ENCODE data around the gene CALN1.
"Not testable (repeated sequence)": the region's sequence is repeated elsewhere in the genome, so short reads cannot be mapped to it uniquely, and the experiment has no call there.

Gene CALN1

DNA sequence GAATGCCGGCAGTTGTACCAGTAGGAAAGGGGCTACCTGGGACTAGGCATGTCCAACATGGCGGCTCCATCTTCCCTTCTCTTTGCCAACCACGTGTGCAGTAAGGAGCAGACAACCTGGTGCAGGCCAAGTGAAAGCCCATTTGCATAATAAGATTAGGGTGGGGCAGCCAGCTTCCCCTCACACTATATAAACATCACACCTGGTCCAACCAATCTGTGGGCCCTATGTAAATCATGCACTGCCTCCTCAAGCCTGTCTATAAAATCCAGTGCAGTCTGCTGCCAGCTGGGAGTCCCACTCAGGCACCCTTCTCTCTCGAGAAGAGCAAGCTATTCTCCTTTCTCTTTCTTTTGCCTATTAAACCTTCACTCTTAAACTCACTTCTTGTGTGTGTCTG, 429.3 kb downstream of the CALN1 start:
- no peak for DNase-seq (ENCODE audit: low read depth in 2 of 2)

DNA sequence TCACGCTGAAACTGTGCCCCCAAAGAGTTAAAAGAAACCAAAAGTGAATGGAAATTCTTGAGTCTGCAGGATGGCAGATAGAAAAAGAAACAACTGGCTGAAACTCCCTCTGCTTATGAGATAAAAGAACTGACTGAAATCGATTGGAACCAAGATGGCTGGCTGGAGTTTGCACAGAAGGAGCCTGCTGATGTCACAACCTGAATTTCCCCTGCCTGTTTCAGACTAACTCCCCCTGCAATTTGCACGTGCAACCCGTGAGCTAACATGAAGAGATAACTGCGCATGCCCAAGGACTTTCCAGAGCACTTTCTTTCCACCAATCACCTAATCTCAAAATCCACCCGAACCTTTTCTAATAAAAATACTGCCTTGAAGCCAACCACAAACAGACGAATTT, 435.5 kb downstream of the CALN1 start:
- no peak for DNase-seq (ENCODE audit: low read depth in 2 of 2)

DNA sequence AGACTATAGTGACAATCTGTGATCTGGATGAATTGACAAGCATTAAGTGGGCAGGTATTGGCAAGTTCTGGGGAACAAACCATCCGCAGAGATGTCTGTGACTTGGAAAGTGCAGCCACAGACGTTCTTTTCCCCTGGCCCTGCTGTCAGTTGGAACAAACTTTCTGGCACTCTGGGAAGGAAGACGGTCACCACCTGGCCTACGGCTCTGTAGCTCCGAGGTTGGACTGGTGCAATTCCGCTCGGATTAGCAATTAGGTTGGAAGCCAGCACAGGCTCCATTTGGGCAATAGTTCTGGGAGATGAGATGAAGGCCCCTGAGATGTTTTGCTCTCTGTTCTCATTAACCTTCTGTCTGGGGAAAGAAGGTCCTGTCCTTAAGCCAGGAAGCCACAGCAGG, 437.5 kb downstream of the CALN1 start:
- DNase-seq (ENCODE audit: low read depth in 2 of 2) = no peak

DNA sequence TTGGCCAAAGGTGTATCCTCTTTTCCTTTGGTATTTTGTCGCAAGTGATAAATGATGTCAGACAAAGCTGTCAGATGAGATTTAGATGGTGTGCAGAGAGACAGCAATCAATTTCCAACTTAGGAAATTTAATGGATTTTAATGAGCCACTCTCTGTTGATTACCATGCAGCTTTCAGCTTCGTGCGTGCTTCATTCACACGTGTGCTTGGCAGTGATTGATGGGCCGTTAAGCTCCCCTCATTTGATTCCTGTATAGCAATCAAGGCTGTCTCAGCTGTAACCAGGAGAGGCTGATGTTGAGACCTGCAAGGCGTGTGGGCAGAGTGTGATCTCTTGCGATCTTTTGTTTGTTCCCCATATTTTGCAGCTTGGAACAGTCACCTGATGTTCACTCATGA, 439.6 kb downstream of the CALN1 start:
- DNase-seq (ENCODE audit: low read depth in 2 of 2) = no peak

DNA sequence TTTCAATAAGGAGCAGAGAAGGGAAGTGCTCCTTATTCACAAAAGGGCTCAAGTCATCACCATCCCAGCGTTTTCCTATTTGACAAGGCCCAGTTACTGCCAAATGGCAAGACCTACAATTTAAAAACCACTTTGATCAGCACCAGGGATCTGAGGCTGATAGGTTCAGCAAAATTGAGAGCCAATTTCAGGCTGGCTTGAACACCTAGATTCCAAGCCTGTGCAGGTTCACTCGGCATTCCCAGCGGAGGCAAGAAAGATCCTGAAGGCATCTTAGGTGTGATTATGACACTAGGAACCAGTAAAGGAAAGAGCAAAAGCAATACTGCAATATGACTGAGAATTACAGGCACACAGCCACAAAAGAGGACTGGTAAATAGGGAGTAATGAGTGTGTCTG, 441.4 kb downstream of the CALN1 start:
- DNase-seq (ENCODE audit: low read depth in 2 of 2) = no peak

DNA sequence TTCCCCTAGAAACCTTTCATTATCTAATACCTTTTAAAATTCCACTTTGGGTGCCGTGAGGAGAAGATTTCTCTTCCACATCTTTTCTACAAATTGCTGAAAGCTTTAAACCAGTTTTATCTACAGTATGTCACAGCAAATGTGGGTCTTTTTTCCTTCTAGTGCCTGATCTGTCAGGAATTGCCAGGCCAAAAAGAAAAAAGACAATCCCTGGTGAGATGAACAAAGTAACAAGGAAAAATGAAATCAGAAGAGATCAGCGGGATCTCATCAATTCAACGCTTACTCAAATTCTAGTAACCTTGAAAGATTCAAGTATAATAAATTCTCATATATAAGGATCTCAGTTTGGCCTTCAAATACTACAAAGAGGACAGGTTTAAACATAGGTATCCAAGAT, 449.5 kb downstream of the CALN1 start:
- DNase-seq (ENCODE audit: low read depth in 2 of 2) = no peak

DNA sequence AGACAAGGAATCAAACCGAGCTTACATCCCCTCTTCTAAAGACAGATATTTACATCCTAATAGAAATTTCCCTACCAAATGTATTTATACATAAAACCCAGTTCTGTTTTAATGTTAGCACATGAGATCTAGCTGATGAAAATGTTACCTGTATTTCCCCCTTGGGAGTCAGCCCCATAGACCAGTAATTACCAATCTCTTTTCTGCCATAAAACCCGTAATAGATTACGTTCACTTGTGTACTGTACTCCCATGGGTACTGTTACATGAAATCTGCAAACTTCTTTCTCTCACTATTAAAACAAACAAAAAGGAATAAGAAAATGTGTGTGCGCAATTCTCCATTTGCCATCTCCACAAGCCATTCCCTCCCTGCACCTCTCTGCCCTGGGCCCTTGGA, 450.9 kb downstream of the CALN1 start:
- no peak for DNase-seq (ENCODE audit: low read depth in 2 of 2)

DNA sequence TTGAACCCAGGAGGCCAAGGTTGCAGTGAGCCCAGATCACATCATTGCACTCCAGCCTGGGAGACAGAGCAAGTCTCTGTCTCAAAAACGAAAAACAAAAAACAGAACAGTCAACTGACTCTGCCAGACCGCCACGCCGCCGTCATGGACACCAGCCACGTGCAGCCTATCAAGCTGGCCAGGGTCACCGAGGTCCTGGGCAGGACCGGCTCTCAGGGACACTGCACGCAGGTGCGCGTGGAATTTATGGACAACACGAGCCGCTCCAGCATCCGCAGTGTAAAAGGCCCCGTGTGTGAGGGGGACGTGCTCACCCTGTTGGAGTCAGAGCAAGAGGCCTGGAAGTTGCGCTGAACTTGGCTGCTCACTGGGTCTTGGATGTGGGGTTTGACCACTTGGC, 470.0 kb downstream of the CALN1 start:
- no peak for DNase-seq (ENCODE audit: low read depth in 2 of 2)

DNA sequence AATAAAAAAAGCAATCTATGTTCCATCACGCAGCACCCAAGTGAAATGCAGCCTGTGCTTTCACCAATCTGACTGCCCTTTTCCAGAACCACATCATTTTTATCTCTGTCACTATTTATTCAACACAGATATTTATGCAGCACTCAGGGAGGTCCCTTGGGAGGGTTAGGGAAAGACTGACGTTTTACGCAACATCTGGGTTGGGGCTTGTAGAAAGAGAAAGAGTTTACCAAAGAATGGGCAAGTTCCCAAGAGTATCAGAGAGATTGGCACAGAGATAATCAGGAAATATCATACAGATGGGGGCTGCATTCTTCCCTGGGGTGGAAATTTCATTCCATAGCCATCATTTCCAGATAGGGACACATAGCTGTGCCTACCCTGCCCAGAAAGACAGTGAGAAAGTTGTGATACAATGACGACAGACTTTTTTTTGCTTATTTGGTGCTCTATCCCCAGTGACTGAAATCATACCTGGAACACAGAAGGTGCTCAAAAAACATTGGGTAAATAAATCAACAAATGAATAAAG, 474.2 kb downstream of the CALN1 start:
- DNase-seq (ENCODE audit: low read depth in 2 of 2) = no peak

DNA sequence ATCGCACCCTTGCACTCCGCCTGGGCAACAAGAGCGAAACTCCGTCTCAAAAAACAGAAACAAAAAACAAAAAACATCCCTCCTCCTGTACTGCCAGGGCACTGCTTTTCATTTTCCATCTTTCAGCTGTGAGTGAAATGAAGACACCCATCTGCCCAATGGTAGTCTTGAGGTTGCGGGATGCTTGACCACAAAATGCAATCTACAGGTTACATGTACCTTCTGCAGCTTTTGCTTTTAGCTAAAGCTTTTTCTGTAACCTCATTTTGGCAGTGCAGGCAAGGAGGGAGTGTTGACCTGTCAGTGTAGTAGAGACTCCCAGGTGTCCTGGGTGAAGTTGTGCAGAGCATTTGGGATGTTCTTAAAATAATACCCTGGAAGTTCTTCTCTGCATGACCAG, 476.5 kb downstream of the CALN1 start:
- DNase-seq (ENCODE audit: low read depth in 2 of 2) = no peak

DNA sequence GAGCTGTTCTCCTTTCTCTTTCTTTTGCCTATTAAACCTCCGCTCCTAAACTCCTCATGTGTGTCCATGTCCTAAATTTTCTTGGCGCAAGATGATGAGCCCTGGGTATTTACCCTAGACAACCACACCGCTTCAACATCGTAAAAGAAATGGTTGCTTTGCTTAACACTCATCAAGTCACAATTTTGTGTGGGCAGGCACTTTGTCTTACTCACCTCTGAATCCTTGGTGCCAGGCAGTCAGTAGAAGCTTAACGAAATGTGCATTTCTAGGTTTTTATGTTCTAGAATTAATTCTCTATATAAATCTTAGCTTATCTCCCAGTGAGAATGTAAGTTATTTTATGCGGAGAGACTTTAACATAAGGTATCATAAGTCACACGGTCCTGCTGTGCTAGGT, 478.7 kb downstream of the CALN1 start:
- no peak for DNase-seq (ENCODE audit: low read depth in 2 of 2)

DNA sequence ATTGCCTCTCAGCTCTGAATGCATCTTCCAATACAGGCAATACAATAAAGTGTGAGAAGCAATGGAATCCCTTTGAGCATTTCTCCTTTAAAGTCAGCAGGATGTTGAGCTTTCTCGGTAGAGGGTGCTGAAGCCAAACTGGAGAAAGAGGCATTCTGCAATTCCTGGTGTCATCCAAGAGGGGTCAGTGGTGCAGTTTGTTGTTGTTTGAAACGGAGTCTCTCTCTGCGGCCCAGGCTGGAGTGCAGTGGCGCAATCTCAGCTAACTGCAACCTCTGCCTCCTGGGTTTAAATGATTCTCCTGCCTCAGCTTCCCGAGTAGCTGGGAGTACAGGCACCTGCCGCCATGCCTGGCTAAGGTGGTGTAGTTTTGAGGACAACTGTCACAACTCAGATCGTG, 486.5 kb downstream of the CALN1 start:
- DNase-seq (ENCODE audit: low read depth in 2 of 2) = no peak

DNA sequence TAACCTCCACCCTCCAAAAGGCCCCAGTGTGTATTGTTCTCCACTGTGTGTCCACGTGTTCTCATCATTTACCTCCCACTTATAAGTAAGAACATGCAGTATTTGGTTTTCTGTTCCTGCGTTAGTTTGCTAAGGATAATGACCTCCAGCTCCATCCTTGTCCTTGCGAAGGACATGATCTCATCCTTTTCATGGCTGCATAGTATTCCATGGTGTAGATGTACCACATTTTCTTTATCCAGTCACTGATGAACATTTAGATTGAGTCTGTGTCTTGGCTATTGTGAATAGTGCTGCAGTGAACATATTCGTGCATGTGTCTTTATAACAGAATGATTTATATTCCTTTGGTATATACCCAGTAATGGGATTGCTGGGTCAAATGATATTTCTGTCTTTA, 497.9 kb downstream of the CALN1 start:
- not testable (repeated sequence) for DNase-seq (ENCODE audit: low read depth in 2 of 2)

DNA sequence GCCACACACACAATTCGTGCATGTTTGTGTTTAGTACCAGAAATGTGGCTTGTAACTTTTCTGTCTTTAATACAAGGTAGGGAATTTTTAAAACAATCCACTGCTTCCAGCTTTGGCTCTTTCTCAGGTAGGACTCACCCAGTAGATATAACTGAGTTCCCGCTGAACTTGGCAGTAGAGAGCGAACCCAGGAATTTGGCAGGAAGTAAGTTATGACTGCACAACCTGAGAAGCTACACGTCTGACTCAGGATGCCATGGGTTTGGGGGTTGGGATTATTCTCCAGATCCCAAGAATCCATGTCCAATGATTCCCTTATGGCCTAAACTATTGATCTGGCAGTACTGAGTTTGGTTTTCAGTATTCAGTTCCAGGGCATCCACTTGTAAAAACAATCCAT, 499.7 kb downstream of the CALN1 start:
- DNase-seq (ENCODE audit: low read depth in 2 of 2) = no peak

DNA sequence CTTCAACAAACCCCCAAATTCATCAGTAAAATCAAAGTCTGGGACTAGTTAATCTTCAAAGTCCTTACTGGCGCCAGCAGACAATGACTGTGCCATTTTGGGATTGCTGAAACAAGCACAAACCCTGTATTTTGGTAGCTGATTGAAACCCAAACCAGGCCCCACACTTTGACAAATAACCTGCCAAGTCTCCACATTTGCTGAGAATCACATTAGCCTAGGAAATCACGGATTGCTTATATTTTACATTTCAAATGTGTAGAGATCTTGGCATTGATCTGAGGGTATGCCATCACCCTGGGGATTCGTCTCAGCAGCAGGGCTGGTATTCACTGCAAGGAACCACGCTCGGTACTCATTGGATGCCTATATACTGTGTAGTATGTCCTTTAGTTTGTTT, 501.1 kb downstream of the CALN1 start:
- no peak for DNase-seq (ENCODE audit: low read depth in 2 of 2)

DNA sequence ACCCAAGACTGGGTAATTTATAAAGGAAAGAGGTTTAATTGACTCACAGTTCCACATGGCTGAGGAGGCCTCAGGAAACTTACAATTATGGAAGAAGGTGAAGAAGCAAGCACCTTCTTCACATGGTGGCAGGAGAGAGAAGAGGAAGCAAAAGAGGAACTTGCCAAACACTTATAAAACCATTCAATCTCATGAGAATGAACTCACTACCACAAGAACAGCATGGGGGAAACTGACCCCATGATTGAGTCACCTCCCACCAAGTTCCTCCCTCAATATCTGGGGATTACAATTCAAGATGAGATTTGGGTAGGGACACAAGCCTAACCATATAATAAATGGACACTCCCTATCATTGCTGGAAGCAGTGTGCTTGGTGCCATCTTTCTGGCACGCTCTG, 506.3 kb downstream of the CALN1 start:
- DNase-seq (ENCODE audit: low read depth in 2 of 2) = no peak

DNA sequence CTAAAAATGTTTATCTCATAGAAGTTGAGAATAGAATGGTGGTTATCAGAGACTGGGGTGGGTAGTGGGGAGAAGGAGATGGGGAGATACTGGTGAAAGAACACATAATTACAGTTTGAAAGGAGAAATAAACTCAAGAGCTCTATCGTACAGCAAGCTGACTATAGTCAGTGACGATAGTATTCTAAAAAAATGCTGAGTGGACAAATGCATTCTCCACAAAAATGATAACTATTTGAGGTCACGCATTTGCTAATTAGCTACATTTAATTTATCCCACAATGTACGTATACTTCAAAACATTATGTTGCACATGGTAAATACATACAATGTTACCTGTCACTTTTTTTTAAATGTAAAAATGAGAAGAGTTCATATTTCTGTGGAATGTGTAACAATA, 507.7 kb downstream of the CALN1 start:
- DNase-seq (ENCODE audit: low read depth in 2 of 2) = no peak

DNA sequence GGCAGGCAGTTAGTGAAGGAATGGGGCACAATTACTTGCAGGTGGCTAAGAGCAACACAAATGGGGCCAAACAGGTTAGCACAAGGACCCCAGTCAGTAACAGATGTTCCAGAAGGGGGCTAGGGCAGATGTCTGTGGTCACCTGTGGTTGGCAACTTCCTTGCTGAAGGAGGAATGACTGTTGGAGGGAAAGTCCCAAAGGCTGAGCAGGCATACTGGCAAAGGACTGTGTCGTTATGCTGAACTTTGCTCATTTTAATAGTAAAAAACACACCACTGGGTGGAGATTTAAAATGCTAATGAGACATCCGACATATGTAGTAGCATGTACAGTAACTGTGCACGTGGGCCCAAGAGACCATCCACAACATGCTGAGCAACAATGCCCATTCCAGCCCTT, 511.6 kb downstream of the CALN1 start:
- no peak for DNase-seq (ENCODE audit: low read depth in 2 of 2)

DNA sequence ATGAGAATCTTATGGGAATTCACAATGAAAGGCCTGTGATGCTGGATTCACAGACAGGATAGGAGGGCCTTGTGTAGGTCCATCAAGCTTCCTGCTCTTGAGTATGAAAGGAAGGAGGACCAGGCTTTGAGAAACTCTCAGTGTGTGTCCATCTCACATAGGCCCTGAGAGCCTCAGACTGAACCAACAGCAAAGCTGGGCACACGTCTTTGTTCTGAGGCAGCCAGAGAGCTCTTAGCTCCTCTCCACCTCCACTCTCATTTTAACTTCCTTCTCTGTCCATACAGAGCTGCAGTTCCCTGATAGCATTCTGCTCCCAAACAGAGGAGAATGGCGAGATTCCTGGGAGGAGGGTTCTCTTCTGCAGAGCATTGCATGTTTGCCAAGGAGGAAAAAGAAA, 515.6 kb downstream of the CALN1 start:
- no peak for DNase-seq (ENCODE audit: low read depth in 2 of 2)

DNA sequence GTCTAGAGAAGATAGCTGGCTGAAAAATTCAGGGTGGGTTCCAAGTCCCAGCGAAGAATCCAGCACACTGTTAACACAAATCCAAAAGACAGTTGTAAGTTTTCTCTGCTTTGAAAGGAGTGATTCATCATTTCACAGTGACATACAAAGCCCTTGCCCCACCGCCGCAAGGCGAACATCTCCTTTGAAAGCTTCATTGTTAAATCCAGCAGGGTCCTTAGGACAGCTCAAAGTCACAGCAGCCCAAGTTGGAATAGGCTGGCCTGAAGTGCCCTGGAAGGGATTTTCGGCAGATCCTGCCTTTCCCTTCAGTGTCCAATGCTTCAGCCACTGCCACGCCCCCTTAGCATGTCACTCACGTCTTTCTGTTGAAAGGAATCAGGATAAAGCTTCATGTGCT, 526.1 kb downstream of the CALN1 start:
- no peak for DNase-seq (ENCODE audit: low read depth in 2 of 2)

DNA sequence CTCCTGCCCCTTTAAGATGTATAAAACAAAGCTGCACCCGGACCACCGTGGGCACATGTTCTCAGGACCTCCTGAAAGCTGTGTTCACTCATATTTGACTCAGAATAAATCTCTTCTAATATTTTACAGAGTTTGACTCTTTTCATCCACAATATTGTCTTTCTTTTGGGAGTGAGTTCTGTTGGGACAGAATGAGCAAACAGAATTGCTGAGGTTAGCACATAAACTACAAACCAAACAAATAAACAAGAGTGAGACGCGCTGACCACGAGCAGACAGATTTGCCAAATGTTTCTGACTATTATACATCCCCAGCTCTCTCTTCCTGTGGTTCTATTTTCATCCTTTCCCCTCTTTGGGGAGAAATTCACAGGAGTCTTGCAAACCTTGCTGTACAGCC, 526.7 kb downstream of the CALN1 start:
- no peak for DNase-seq (ENCODE audit: low read depth in 2 of 2)

DNA sequence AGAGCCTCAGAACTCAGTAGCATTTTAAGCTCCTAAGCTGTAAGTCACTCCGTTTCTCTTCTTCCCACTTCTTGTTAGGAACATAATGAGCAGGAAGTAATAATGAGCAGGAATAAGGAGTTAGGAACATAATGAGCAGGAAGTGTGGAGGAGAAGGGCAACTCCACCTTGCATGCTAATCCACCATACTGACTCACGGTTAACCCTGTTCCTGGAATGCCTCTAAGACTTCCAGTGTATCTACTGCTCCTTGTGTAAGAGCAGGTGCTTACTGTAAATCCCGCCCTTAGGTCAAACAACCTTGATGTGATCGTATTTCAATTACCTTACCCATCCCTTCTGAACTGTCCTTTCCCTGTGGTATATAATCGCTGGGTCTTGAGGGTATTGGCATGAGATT, 528.7 kb downstream of the CALN1 start:
- no peak for DNase-seq (ENCODE audit: low read depth in 2 of 2)

DNA sequence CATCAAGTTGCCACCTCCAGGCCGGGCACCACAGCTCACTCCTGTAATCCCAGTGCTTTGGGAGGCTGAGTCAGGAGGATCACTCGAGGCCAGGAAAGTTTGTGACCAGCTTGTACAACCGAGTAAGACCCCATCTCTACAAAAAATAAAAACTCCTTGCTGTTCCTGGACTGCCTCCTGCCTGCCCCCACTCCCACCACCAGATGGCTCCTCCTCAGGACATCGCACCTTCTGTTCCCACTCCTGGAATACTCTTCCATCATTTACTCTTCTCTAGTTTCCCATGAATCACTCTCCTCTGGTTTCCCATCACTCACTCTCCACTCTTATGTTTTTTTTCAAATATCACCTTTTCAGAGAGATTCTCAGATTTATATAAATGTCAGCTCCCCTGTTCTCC, 540.7 kb downstream of the CALN1 start:
- DNase-seq (ENCODE audit: low read depth in 2 of 2) = no peak

DNA sequence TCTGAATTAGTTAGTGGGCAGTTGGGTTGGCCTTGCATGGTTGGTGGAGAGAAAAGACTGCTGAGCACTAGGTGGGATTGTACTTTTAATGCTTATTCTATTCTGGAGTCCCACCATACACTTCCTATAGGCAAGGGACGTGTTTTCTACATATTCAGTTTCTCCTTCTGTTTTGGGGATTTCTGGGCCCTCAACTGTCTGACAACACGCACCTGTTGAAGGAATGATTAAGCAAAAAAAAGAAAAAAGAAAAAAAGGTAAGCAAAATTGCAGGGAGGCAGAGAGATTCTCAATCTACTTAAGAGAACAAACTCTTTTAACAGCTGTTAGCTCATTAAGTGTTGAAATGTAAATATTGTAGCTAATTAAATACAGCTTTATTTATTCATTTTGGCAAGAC, 541.3 kb downstream of the CALN1 start:
- no peak for DNase-seq (ENCODE audit: low read depth in 2 of 2)

DNA sequence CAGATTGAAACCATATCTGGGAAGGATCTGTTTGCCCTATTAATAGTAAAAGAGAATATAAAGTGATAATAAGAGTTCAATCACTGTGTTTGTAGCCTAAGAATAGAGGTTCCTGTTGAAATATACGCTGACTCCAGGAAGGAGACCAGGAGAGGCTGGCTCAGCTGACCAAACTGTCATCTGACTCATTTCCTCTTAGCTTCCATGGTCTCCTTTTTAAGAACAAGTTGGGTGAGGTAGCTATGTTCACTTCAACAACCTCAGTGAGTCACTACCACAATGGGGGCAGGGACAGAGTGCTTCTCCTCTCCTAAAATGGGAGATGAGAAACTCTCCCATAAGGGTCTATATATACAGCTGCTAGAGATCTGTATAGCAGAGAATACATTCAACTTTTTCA, 543.3 kb downstream of the CALN1 start:
- DNase-seq (ENCODE audit: low read depth in 2 of 2) = no peak
